Measurements from ENCODE around the gene PSEN1. TPM values are rescaled to one million over a fixed set of nuclear protein-coding genes. Genes with fewer than 3 reads are reported as not detected.

PSEN1 gene
- total and polyA plus RNA-seq, 2 of the 8 experiments (the other 6 are each of a cell fraction or from before 2014, with no cell fraction given) = 10.1 to 38.7 TPM

DNA sequence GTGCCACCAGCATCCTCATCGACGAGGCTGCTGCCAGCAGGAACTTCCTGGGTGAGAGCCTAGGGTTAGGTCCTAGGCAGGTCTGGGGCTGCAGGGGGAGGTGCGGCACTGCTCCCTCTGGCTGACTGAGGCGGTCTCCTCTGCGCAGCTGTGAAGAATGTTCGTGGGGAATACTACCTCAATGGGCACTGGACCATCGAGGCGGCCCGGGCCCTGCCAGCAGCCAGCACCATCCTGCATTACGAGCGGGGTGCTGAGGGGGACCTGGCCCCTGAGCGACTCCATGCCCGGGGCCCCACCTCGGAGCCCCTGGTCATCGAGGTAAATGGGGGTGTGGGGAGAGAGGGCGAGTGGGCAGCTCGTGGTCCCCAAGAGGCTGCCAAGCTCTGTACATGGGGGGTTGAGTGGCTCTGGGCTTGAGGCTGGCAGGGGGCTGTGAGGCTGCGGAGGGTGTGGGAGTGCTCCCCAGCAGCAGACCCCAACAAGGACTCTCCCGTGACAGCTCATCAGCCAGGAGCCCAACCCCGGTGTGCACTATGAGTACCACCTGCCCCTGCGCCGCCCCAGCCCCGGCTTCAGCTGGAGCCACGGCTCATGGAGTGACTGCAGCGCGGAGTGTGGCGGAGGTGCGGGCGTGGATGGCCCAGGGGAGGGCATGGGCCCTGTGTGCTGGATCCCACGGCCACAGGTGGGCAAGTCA, 115.4 kb downstream of the PSEN1 start:
- no peak overlapping the region for H2BK120ac ChIP-seq (replicated peaks; ENCODE audit: low read depth, low read length)
- H3K18ac ChIP-seq (ENCODE audit: extremely low read depth, low read length) = no peak overlapping the region
- no peak overlapping the region for H3K23ac ChIP-seq (ENCODE audit: insufficient read length)
- H2BK20ac ChIP-seq (ENCODE audit: low read length) = no peak overlapping the region
- WGBS, 2 experiments (ENCODE audit: extremely low coverage in 1 of 2, insufficient coverage in 1 of 2, insufficient read length in 1 of 2, insufficient replicate concordance in 2 of 2, low coverage in 1 of 2, low lambda C conversion rate in 2 of 2, missing lambda C conversion rate in 1 of 2) = 92% methylated on average over 28 of the region's 30 CpGs; no CpG with 5 or more reads in 1 of the 2 experiments
- ChIA-PET POLR2A (ENCODE audit: partially characterized antibody) (interaction anchor here (1.0 to 4.4 kb wide), 3 partner anchors 13 to 16 kb away, joined by 3 to 21 read pairs (median 3); no protein-coding TSS in a partner anchor), CTCF (ENCODE audit: partially characterized antibody) (interaction anchor here (1.5 to 2.4 kb wide), 2 partner anchors 20 to 26 kb away, joined by 3 to 10 read pairs; no protein-coding TSS in a partner anchor)
- no peaks in the 10 kb centered on the region; a peak in 1 of 7 replicates for H3K4me1 ChIP-seq (replicated peaks in 1 of 4; ENCODE audit: control insufficient read depth in 3 of 4, insufficient read depth in 4 of 4, low read length in 3 of 4)
- H3K9ac ChIP-seq (replicated peaks in 1 of 4; ENCODE audit: extremely low read depth in 1 of 4, low read depth in 3 of 4, low read length in 3 of 4) = no peak overlapping the region
- H3K23me2 ChIP-seq (ENCODE audit: low read depth, low read length) = no peaks in the 10 kb centered on the region; the same call in 1 of the 2 replicates
- H3K27ac ChIP-seq (ENCODE audit: low read depth, low read length) = no peak overlapping the region
- H2BK15ac ChIP-seq (ENCODE audit: low read length) = no peak overlapping the region
- H3K79me1 ChIP-seq (ENCODE audit: low read depth, low read length) = no peaks in the 10 kb centered on the region
- peaks cover 0 to 5% of the 10 kb centered on the region in 2 experiments for H4K20me1 ChIP-seq (replicated peaks in 1 of 2; ENCODE audit: control insufficient read depth in 1 of 2, insufficient read depth in 2 of 2, low read length in 2 of 2)
- H2AK5ac ChIP-seq (ENCODE audit: low read depth, low read length) = no peak overlapping the region
- no peak overlapping the region for H2BK5ac ChIP-seq (ENCODE audit: low read depth, low read length)
- no peaks in the 10 kb centered on the region for H3K27me3 ChIP-seq (replicated peaks in 1 of 4; ENCODE audit: control insufficient read depth in 3 of 4, extremely low read depth in 1 of 4, insufficient read depth in 3 of 4, low read length in 3 of 4)
- TF ChIP-seq POLR2A (IDR thresholded peaks at IDR 0.05; ENCODE audit: control extremely low read depth in 1 of 2, low read depth in 2 of 2, low read length in 2 of 2) (no peak), POLR2AphosphoS5 (IDR thresholded peaks at IDR 0.05; ENCODE audit: low read depth, low read length) (no peak), BCL11A (IDR thresholded peaks at IDR 0.05; ENCODE audit: low read depth in 2 of 2, low read length in 2 of 2) (no peak), SIN3A (conservative IDR thresholded peaks at IDR 0.05 in 1 of 2, IDR thresholded peaks at IDR 0.05 in 1 of 2; ENCODE audit: low read depth in 1 of 2, low read length in 2 of 2) (no peak), BACH1 (IDR thresholded peaks at IDR 0.05; ENCODE audit: low read length) (no peak), HDAC6 (IDR thresholded peaks at IDR 0.05; ENCODE audit: low read depth, low read length) (no peak), KDM5A (IDR thresholded peaks at IDR 0.05; ENCODE audit: low read length) (no peak)
- no peak overlapping the region for H4K91ac ChIP-seq (replicated peaks; ENCODE audit: insufficient read length, low read length)
- H3K4ac ChIP-seq (replicated peaks; ENCODE audit: insufficient read length, low read depth, low read length) = no peak overlapping the region
- FAIRE-seq (no peak), DNase-seq (ENCODE audit: low read depth in 1 of 2, low spot score in 2 of 2) (no peak)
- no peak overlapping the region for H2AFZ ChIP-seq (ENCODE audit: low read length)
- H4K5ac ChIP-seq (ENCODE audit: insufficient read length, low read depth, low read length) = no peak overlapping the region
- no peaks in the 10 kb centered on the region; a peak in 1 of 4 replicates for H3K79me2 ChIP-seq (ENCODE audit: control insufficient read depth in 1 of 2, insufficient read depth in 2 of 2, low read length in 2 of 2)
- H3K56ac ChIP-seq (replicated peaks; ENCODE audit: insufficient read length, low read depth, low read length) = no peak overlapping the region
- no peak overlapping the region for H3K14ac ChIP-seq (ENCODE audit: insufficient read length)
- no peak overlapping the region for H3K4me3 ChIP-seq (ENCODE audit: extremely low read depth in 1 of 4, insufficient read depth in 2 of 4, low read depth in 3 of 4, low read length in 4 of 4)
- H3K4me2 ChIP-seq (ENCODE audit: insufficient read depth in 1 of 2, low read depth in 2 of 2, low read length in 2 of 2) = no peak overlapping the region
- peaks cover 0 to 11% (median 6%) of the 10 kb centered on the region in 4 experiments; a peak in 5 of 8 replicates for H3K36me3 ChIP-seq (ENCODE audit: control insufficient read depth in 2 of 4, insufficient read depth in 4 of 4, low read length in 3 of 4)
- peak overlapping the region; percentile 46; the same call in 1 of the 2 replicates for H4K8ac ChIP-seq (ENCODE audit: extremely low read depth, insufficient read depth, low read length)
- no peaks in the 10 kb centered on the region for H3K9me3 ChIP-seq (ENCODE audit: insufficient read depth in 2 of 2, low read depth in 1 of 2, low read length in 1 of 2)
- no peak overlapping the region for H2BK12ac ChIP-seq (ENCODE audit: low read depth, low read length)

Data from H1 (cell line).